GM12891 (cell line): ENCODE results near the gene PTPRO.

Experiments used
- POLR2A ChIP-seq: IDR thresholded peaks from 2 replicates; pipeline ENCODE4 v1.6.1; 2011; ENCODE audit warnings: low read depth, low read length, control low read depth
- POLR2AphosphoS5 ChIP-seq: IDR thresholded peaks from 2 replicates; pipeline ENCODE4 v1.6.1; 2011; ENCODE audit warnings: low read depth, low read length, control low read depth
- SPI1 ChIP-seq: IDR thresholded peaks from 2 replicates; pipeline ENCODE4 v1.6.1; 2011; ENCODE audit warnings: low read depth, low read length, control low read depth
- TAF1 ChIP-seq: IDR thresholded peaks from 2 replicates; pipeline ENCODE4 v1.6.1; 2011; ENCODE audit warnings: low read depth, low read length, control low read depth

- TF ChIP-seq POLR2AphosphoS5, result no peak
- no peak for TF ChIP-seq TAF1
- no peak for TF ChIP-seq POLR2A
- no peak for TF ChIP-seq SPI1
Measured at GRCh38 chr12:15481846-15482245, 159.5 kb downstream of the PTPRO start.
